GM23248 (cell line): ENCODE data around the gene INHBC.

Source experiments
- EZH2 ChIP-seq: fragments of 200-600 bp; sonication (generic); IDR thresholded peaks from 2 replicates; pipeline ENCODE4 v1.6.1; 2018; ENCODE audit warnings: antibody characterized with exemption, mild to moderate bottlenecking; ENCODE audit not compliant: insufficient read depth, poor library complexity, severe bottlenecking
- EZH2phosphoT487 ChIP-seq: fragments of 200-600 bp; sonication (generic); IDR thresholded peaks from 2 replicates; pipeline ENCODE4 v1.6.1; 2018; ENCODE audit warnings: antibody characterized with exemption, moderate library complexity, mild to moderate bottlenecking, low read depth; ENCODE audit not compliant: insufficient read depth

- TF ChIP-seq EZH2, result no peak
- no peak for TF ChIP-seq EZH2phosphoT487
Observed at GRCh38 chr12:57404966-57405640, 29.5 kb upstream of the INHBC start.
